GM06990 (cell line): ENCODE results near the gene FKRP.
A peak's percentile ranks its signal among the peaks of the same experiment; 100 is the strongest.

ENCODE experiments used
- DNase-seq: peaks from one replicate; pipeline ENCODE4 v3.0.0-alpha.2; 2011; ENCODE audit not compliant: insufficient read length; ENCODE audit errors: extremely low read depth
- H3K27me3 ChIP-seq: replicated peaks from 2 replicates; pipeline ENCODE4 v1.6.0; 2011; ENCODE audit warnings: low read length; ENCODE audit not compliant: control insufficient read depth, insufficient read depth
- H3K36me3 ChIP-seq: 2 replicates; pipeline ENCODE4 v1.5.1; 2011; ENCODE audit warnings: low read length; ENCODE audit not compliant: control insufficient read depth, insufficient read depth
- H3K4me3 ChIP-seq: replicated peaks from 2 replicates; pipeline ENCODE4 v1.5.1; 2011; ENCODE audit warnings: low read depth, mild to moderate bottlenecking, control low read depth, low read length
- TF ChIP-seq, protein P1 (sequence below): IDR thresholded peaks from 2 replicates; pipeline ENCODE4 v1.5.1; 2011; ENCODE audit warnings: low read length, control low read depth, mild to moderate bottlenecking, inconsistent platforms; ENCODE audit not compliant: insufficient read depth, poor library complexity, severe bottlenecking

The FKRP gene

DNA sequence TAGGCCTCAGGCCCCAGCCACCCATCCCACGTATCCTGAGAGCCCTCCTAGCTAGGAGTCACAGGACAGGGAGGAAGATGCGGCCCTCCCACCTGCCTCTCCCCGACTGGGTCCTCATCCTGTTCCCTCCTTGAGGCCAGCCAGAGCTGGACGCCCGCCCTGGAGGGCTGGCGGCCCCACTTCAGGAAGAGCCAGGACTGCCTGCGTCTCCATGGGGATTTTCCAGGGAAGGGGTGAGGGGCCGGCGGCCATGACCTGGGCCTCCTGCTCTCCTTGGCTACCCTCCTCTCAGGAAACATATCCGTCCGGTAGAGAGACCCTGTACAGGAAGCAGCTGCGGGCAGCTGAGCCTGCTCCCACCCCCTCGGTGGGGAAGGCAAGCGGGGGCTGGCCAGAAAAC lies 17.6 kb upstream of the FKRP start:
- no peak overlapping the region for H3K4me3 ChIP-seq
- DNase-seq, result no peak
- peaks cover 73% of the 10 kb centered on the region for H3K36me3 ChIP-seq
- TF ChIP-seq, protein P1, sequence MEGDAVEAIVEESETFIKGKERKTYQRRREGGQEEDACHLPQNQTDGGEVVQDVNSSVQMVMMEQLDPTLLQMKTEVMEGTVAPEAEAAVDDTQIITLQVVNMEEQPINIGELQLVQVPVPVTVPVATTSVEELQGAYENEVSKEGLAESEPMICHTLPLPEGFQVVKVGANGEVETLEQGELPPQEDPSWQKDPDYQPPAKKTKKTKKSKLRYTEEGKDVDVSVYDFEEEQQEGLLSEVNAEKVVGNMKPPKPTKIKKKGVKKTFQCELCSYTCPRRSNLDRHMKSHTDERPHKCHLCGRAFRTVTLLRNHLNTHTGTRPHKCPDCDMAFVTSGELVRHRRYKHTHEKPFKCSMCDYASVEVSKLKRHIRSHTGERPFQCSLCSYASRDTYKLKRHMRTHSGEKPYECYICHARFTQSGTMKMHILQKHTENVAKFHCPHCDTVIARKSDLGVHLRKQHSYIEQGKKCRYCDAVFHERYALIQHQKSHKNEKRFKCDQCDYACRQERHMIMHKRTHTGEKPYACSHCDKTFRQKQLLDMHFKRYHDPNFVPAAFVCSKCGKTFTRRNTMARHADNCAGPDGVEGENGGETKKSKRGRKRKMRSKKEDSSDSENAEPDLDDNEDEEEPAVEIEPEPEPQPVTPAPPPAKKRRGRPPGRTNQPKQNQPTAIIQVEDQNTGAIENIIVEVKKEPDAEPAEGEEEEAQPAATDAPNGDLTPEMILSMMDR, result no peak
- no peaks in the 10 kb centered on the region for H3K27me3 ChIP-seq

DNA sequence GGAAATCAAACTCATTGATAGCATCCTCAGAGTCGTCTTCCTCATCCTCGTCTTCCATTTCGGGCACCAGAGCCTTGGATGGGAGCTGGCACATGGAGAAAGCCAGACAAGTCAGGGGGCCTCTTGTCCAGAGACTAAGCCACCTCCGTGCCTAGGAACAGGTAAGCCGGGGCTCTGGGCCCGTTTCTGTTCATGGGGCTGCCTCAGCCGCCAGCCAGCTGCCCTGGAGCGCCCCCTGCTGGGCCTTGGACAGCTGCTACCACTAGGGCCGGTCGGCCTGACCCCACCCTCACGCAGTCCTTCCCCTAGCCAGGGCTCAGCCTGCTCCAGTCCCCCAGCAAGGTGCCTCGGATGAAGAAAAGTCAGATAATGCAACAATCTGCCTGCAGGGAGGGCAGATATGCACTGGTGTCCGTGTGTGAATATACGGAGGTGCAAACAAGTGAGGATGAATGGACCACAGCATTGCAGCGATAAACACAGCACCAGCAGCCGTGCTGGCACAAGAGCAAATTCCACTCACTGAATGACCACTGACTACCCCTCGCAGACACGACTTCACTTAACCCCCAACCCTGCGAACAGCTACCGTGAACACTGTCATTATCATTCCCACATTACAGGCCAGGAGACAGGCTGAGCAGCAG lies 17.0 kb upstream of the FKRP start:
- no peak overlapping the region for H3K4me3 ChIP-seq
- TF ChIP-seq, protein P1, result peak; percentile 98
- DNase-seq, result peak; percentile 69
- no peaks in the 10 kb centered on the region for H3K27me3 ChIP-seq
- H3K36me3 ChIP-seq, result peaks cover 75% of the 10 kb centered on the region

DNA sequence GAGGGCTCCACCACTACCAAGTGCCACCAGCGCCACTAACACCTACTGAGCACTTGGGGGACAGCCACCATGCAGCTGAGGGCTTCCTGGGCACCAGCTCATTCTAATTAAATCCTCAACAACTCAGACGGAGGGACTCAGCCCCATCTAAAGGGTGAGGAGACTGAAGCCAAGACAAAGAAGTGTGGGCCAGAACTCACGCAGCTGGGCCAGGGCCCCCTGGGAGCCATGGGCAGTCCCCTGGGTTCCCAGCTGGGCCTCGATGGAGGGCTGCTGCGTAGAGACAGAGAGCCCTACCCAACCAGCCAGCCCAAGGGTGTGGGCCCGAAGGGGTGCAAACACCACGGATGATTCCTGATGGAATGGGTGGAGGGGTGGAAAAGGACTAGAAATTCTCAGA lies 16.2 kb upstream of the FKRP start:
- Histone ChIP-seq H3K4me3 (no peak overlapping the region), H3K36me3 (peaks cover 71% of the 10 kb centered on the region), H3K27me3 (no peaks in the 10 kb centered on the region)
- no peak for DNase-seq
- TF ChIP-seq, protein P1, result no peak

DNA sequence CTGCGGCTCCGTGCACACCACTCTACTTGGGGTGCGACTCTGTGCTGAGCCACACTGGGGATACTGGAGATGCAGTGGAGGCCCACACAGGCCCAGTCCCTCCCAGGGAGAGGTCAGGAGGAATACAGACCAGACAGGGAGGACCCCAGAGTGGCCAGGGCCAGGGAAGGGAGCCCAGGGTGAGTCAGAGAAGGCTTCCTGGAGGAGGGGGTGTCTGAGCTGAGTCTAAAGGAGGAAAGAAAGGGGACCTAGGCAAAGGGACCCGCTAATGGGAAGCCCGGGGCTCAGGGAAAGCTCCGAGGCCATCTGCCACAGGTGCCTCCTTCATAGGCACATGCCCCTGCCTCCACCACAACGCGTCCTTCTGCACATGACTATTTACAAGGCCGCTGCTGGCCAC lies 15.7 kb upstream of the FKRP start:
- DNase-seq, result no peak
- TF ChIP-seq, protein P1, result no peak
- peaks cover 71% of the 10 kb centered on the region for H3K36me3 ChIP-seq
- no peak overlapping the region for H3K4me3 ChIP-seq
- no peaks in the 10 kb centered on the region for H3K27me3 ChIP-seq

DNA sequence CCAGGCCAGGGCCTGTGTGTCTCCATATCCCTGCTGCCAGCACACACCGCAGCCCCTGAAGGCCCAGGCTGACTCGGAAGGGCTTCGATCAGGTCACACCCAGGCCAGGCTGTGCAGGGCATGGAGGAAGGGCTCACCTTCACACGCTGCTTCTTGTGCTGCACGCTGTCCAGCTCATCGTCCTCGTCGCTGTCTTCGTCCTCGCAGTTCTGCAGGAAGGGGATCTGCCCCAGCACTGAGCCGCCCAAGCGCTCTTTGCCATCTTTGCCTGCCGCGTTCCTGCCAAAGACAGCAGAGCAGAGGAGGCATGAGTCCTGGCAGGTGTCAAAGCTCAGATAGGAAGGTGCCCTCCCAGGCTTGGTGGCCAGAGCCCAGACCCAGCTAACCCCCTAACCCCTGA lies 15.3 kb upstream of the FKRP start:
- peaks cover 68% of the 10 kb centered on the region for H3K36me3 ChIP-seq
- TF ChIP-seq, protein P1, result no peak
- H3K4me3 ChIP-seq, result no peak overlapping the region
- H3K27me3 ChIP-seq, result no peaks in the 10 kb centered on the region
- DNase-seq, result no peak
